Activated CD4-positive, alpha-beta T cell treated with anti-CD3 and anti-CD28 coated beads for 36 hours (primary cell): ENCODE data around the gene PRKCE. TPM values are rescaled to one million over a fixed set of nuclear protein-coding genes. Genes with fewer than 3 reads are reported as not detected.
"Not testable (repeated sequence)": the region's sequence is repeated elsewhere in the genome, so short reads cannot be mapped to it uniquely, and the experiment has no call there.

Experiments
- ATAC-seq: fragments of 200-7000 bp; cut with Tn5 transposase; one replicate; pipeline ENCODE4 v1.10.0; 2021; ENCODE audit warnings: mild to moderate bottlenecking, moderate library complexity
- CTCF ChIA-PET: fragments of 350-600 bp; sonication (Branson Sonifier 250); formaldehyde crosslinking; loops from one replicate; lab custom pipeline; 2021; ENCODE audit warnings: antibody characterized with exemption; lab: Charles Lee
- POLR2A ChIA-PET: fragments of 350-600 bp; sonication (Branson Sonifier 250); formaldehyde crosslinking; loops from one replicate; lab custom pipeline; 2021; ENCODE audit warnings: antibody characterized with exemption, inconsistent platforms; lab: Charles Lee
- DNase-seq: peaks from one replicate; pipeline ENCODE4 v3.0.0-alpha.2; 2020
- H3K27ac Mint-ChIP-seq: one replicate; pipeline ENCODE4 v1.8.0; 2021; ENCODE audit warnings: mixed read lengths
- H3K27me3 Mint-ChIP-seq: one replicate; pipeline ENCODE4 v1.8.0; 2021; ENCODE audit warnings: mixed read lengths
- H3K36me3 Mint-ChIP-seq: one replicate; pipeline ENCODE4 v1.8.0; 2021; ENCODE audit warnings: low read depth, mixed read lengths
- H3K4me1 Mint-ChIP-seq: one replicate; pipeline ENCODE4 v1.8.0; 2021; ENCODE audit warnings: mixed read lengths
- H3K4me3 Mint-ChIP-seq: one replicate; pipeline ENCODE4 v1.8.0; 2021; ENCODE audit warnings: mild to moderate bottlenecking, moderate library complexity, mixed read lengths
- H3K9me3 Mint-ChIP-seq: one replicate; pipeline ENCODE4 v1.8.0; 2021; ENCODE audit warnings: low read depth, mixed read lengths
- intact Hi-C, 2 experiments: fragments of 100-400 bp; cut with DNase I in 1 of 2; cut with micrococcal nuclease in 1 of 2; formaldehyde crosslinking; loops; one replicate each; pipeline versions ENCODE4 v1.14.2 to v1.15.1; 2022 to 2024; cut with DNase I, micrococcal nuclease
- total RNA-seq, 2 experiments: library from RNA; stranded (reverse); gene quantifications; one replicate each; pipeline ENCODE4 v1.2.3, GENCODE V29; 2021

The PRKCE gene
- total RNA-seq, 2 experiments from 2014 or later: 9.0 to 13.2 TPM

DNA sequence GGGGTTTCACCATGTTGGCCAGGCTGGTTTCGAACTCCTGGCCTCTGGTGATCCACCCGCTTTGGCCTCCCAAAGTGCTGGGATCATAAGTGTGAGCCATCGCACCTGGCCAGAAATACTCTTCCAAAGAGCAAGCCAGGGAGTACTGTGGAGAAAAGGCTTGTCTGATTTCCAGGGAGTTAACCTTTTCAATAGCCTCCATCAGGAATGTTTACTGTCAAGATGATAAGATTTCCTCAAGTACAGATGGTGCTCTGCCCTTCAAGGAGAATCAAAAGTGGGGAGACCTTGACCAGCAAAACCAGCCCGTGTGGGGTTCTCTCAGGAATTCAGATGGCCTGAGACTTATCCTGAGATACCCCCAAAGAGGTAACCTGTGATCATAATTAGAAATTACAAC, 237.2 kb downstream of the PRKCE start:
- Mint-ChIP-seq H3K27ac (no peak overlapping the region), H3K4me3 (no peak overlapping the region), H3K9me3 (no peaks in the 10 kb centered on the region), H3K27me3 (no peaks in the 10 kb centered on the region), H3K36me3 (no peaks in the 10 kb centered on the region), H3K4me1 (peaks cover 40% of the 10 kb centered on the region)
- DNase-seq (no peak), ATAC-seq (no peak)
- CTCF ChIA-PET: interaction anchor here (0.7 to 1.5 kb wide), 4 partner anchors 20 to 149 kb away, joined by 3 to 5 read pairs (median 4); no protein-coding TSS in a partner anchor
- POLR2A ChIA-PET: interaction anchor here (0.5 kb wide), 1 partner anchor 278 kb away, joined by 3 read pairs; no protein-coding TSS in a partner anchor
- intact Hi-C loops: no loop called here

DNA sequence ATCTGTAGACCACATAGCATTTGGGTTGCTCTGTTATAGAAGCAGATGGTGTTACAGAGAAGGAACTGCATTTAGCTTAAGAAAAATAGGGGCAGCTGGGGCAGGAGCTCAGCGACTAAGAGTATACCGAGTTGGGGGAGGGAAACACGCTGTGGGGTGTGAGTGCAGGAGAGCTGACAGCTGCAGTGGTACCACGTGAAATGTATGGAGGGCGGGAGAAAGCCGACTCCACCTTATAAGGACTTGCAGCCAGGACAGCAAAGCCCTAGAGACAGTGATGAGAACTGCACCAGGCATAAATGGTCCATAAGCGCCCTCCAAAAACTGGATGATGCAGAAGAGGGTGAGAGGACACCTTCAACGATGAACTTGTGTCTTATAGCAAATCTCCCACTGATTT, 237.6 kb downstream of the PRKCE start:
- peak; percentile 66 for DNase-seq
- no peak overlapping the region for H3K4me3 Mint-ChIP-seq
- peaks cover 40% of the 10 kb centered on the region for H3K4me1 Mint-ChIP-seq
- H3K36me3 Mint-ChIP-seq: no peaks in the 10 kb centered on the region
- H3K9me3 Mint-ChIP-seq: no peaks in the 10 kb centered on the region
- ChIA-PET POLR2A (interaction anchor here (0.5 kb wide), 1 partner anchor 279 kb away, joined by 3 read pairs; no protein-coding TSS in a partner anchor), CTCF (interaction anchor here (0.7 to 1.5 kb wide), 6 partner anchors 9 to 150 kb away, joined by 3 to 5 read pairs (median 4); no protein-coding TSS in a partner anchor)
- intact Hi-C loops: no loop called here
- no peak overlapping the region for H3K27ac Mint-ChIP-seq
- peak; percentile 96 for ATAC-seq
- H3K27me3 Mint-ChIP-seq: no peaks in the 10 kb centered on the region

DNA sequence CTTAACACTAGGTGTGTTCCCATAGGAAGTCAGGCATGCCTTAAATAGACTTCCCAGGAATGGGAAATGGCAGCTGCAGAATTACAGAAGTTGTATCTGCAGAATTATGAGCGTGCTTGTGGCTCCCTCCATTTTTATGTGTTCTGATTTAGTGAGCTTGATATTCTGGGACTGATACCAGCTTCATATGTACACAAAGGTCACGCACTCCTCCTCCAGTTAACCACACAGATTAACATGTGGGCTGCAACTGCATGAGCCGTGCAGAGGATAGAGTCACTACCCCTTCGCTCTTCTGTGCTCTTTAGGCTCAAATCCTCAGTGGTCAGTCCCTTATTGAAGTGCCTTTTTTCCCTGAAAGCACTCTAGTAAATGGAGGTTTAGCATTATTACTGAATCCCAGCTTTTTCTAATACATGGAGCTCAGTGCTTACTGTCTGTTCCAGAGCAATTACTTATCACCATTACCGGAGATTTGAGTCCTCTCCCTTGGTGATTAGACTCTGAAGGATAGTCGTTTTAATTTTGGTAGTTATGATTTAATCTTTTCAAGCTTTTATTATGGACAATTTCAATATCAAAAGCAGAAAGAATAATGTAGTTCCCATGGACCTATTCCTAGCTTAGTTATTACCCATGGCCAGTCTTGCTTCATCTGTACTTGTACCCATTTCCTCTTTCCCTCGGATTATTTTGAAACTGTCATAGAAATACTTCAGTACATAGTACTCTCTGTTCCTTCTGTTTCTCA, 238.3 kb downstream of the PRKCE start:
- ATAC-seq (no peak), DNase-seq (no peak)
- Mint-ChIP-seq H3K9me3 (no peaks in the 10 kb centered on the region), H3K27me3 (no peaks in the 10 kb centered on the region), H3K4me3 (no peak overlapping the region), H3K36me3 (no peaks in the 10 kb centered on the region), H3K4me1 (peaks cover 40% of the 10 kb centered on the region), H3K27ac (no peak overlapping the region)
- intact Hi-C loops: no loop called here
- CTCF ChIA-PET: interaction anchor here (0.7 to 1.5 kb wide), 7 partner anchors 8 to 150 kb away, joined by 3 to 5 read pairs (median 4); no protein-coding TSS in a partner anchor
- POLR2A ChIA-PET: no interaction called here

DNA sequence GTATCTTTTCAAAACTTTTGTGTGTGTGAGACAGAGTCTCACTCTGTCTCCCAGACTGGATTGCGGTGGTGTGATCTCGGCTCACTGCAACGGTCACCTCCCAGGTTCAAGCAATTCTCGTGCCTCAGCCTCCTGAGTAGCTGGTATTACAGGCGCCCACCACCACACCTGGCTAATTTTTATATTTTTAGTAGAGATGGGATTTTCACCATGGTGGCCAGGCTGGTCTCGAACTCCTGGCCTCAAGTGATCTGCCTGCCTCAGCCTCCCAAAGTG, 238.8 kb downstream of the PRKCE start:
- intact Hi-C loops, H3K27me3 Mint-ChIP-seq, H3K27ac Mint-ChIP-seq, H3K4me3 Mint-ChIP-seq, DNase-seq, H3K36me3 Mint-ChIP-seq, H3K9me3 Mint-ChIP-seq, ATAC-seq: not testable (repeated sequence)
- ChIA-PET CTCF (interaction anchor here (1.1 to 1.3 kb wide), 3 partner anchors 11 to 103 kb away, joined by 3 to 5 read pairs (median 5); no protein-coding TSS in a partner anchor), POLR2A (interaction anchor here (1.1 kb wide), 1 partner anchor 25 kb away, joined by 4 read pairs; no protein-coding TSS in a partner anchor)
- peaks cover 40% of the 10 kb centered on the region for H3K4me1 Mint-ChIP-seq

DNA sequence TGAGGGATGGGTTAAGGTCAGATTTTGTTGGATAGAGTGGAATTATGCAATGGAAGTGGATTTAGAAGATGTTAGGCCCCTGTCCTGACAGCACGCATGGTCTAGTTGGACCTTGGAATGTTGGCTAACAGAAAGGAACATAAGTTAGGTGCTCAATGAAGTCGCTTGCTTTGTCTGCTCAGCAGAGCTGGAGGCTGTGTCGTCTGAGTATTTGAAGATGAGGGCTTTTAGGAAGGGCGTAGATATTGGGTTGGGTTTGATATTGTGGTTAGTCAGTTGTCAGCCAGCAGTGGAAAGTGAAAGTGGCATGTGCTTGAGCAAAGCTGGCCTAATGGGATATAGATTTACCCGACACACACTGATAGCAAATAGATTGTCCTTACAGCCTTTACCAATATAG, 239.3 kb downstream of the PRKCE start:
- DNase-seq (peak; percentile 16), ATAC-seq (peak; percentile 20)
- Mint-ChIP-seq H3K27me3 (no peaks in the 10 kb centered on the region), H3K4me3 (no peak overlapping the region), H3K27ac (no peak overlapping the region), H3K4me1 (peaks cover 40% of the 10 kb centered on the region), H3K9me3 (no peaks in the 10 kb centered on the region), H3K36me3 (no peaks in the 10 kb centered on the region)
- intact Hi-C loops: no loop called here
- ChIA-PET CTCF (interaction anchor here (1.1 kb wide), 1 partner anchor 103 kb away, joined by 3 read pairs; no protein-coding TSS in a partner anchor), POLR2A (interaction anchor here (1.1 kb wide), 1 partner anchor 24 kb away, joined by 4 read pairs; no protein-coding TSS in a partner anchor)

DNA sequence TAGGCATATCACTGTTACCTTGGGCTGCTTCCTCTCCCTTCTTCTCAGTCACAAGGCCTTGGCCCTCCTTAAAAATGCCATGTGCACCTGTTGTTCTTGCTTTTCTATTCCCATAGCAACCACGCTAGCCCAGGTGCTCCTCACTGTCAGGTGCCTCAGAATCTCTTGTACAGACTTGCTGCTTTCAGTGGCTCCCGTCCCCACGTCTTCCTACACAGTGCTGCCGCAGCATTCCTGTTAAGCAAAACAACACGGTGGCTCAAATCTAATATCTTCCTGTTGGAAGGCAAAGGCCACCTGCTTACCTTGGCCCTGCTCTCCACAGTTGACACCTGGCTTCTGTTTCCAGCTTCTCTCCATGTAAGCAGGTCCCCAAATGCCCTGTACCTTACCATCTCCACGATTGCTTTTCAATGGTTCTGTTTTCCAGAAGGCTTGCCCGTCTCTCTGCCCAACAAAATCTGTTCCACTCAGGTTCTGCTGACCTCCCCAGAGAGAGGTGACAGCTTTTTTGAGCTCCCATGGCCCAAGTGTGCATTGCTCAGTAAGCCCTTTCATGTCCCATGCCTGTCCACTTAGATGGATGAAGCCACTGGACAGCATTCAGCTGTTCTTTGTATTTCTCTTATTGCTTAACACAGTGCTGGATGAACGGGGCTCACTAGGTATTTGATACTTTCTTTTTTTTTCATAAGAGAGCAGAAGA, 240.4 kb downstream of the PRKCE start:
- POLR2A ChIA-PET: no interaction called here
- Mint-ChIP-seq H3K36me3 (no peaks in the 10 kb centered on the region), H3K27ac (no peak overlapping the region), H3K4me1 (peaks cover 40% of the 10 kb centered on the region), H3K27me3 (no peaks in the 10 kb centered on the region), H3K9me3 (no peaks in the 10 kb centered on the region), H3K4me3 (no peak overlapping the region)
- DNase-seq (no peak), ATAC-seq (no peak)
- intact Hi-C loops: no loop called here
- CTCF ChIA-PET: interaction anchor here (0.6 kb wide), 1 partner anchor 23 kb away, joined by 3 read pairs; no protein-coding TSS in a partner anchor

DNA sequence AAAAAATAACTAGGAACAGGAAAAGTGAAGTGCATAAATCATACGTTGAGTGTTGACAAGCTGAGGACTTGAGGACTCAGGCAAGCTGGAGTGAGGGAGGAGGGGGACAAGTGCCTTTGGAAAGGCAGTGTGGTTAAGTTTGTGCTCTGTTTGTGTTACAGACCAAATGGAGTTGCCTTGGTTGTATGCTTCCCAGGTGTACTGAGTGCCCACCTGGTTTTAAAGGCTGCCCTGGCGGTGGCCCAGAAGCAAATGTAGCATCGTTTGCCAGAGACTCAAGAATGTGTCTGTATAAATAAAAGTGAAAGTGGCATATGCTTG, 240.9 kb downstream of the PRKCE start:
- POLR2A ChIA-PET: no interaction called here
- Mint-ChIP-seq H3K4me3 (no peak overlapping the region), H3K27ac (no peak overlapping the region), H3K4me1 (peaks cover 40% of the 10 kb centered on the region), H3K27me3 (no peaks in the 10 kb centered on the region), H3K9me3 (no peaks in the 10 kb centered on the region), H3K36me3 (no peaks in the 10 kb centered on the region)
- DNase-seq (no peak), ATAC-seq (no peak)
- CTCF ChIA-PET: interaction anchor here (0.6 kb wide), 1 partner anchor 23 kb away, joined by 3 read pairs; no protein-coding TSS in a partner anchor
- intact Hi-C loops: no loop called here

DNA sequence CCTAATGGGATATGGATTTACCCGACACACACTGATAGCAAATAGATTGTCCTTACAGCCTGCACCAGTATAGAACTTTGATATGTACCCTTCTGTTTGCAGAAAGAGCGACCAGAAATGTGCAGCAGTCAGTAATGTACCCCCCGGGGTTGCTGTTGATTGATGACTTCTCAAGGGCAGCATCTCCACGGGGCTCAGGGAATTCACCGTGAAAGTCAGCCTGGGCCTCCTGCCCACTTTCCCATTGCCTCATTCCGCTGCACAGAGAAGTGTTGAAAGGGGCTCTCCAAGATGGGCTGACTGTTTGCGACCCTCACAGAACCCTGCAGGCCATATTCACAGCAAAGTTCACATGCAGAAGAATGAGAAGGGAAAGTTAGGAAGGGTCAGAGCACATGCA, 241.3 kb downstream of the PRKCE start:
- no peak overlapping the region for H3K27ac Mint-ChIP-seq
- intact Hi-C loops: no loop called here
- H3K9me3 Mint-ChIP-seq: no peaks in the 10 kb centered on the region
- no peak for DNase-seq
- ChIA-PET CTCF (interaction anchor here (0.6 to 0.7 kb wide), 2 partner anchors 23 to 683 kb away, joined by 3 read pairs; no protein-coding TSS in a partner anchor), POLR2A (no interaction called here)
- no peak overlapping the region for H3K4me3 Mint-ChIP-seq
- H3K36me3 Mint-ChIP-seq: no peaks in the 10 kb centered on the region
- no peaks in the 10 kb centered on the region for H3K27me3 Mint-ChIP-seq
- ATAC-seq: no peak
- peaks cover 40% of the 10 kb centered on the region for H3K4me1 Mint-ChIP-seq

DNA sequence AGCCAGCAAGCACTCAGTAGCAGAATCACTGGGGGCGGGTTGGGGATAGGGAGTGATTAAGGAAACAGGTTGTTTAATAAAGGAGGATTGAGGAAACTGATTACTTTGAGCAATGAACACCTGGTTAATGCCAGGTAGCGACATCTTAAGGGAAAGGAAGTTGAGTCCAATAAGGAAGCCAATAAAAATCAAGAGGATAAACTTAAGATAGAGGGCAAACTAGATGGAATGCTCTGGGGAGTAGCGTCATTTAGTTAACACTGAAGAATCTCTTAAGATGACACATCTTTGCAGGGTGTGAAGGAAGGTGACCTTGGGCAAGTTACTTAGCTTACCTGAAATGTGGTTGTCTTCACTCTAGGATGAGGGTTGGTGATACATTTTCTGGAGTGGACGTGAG, 242.7 kb downstream of the PRKCE start:
- CTCF ChIA-PET: no interaction called here
- Mint-ChIP-seq H3K9me3 (no peaks in the 10 kb centered on the region), H3K27me3 (no peaks in the 10 kb centered on the region), H3K4me1 (peaks cover 37% of the 10 kb centered on the region), H3K36me3 (no peaks in the 10 kb centered on the region), H3K4me3 (no peak overlapping the region), H3K27ac (no peak overlapping the region)
- DNase-seq (no peak), ATAC-seq (no peak)
- intact Hi-C loops: no loop called here
- POLR2A ChIA-PET: no interaction called here

DNA sequence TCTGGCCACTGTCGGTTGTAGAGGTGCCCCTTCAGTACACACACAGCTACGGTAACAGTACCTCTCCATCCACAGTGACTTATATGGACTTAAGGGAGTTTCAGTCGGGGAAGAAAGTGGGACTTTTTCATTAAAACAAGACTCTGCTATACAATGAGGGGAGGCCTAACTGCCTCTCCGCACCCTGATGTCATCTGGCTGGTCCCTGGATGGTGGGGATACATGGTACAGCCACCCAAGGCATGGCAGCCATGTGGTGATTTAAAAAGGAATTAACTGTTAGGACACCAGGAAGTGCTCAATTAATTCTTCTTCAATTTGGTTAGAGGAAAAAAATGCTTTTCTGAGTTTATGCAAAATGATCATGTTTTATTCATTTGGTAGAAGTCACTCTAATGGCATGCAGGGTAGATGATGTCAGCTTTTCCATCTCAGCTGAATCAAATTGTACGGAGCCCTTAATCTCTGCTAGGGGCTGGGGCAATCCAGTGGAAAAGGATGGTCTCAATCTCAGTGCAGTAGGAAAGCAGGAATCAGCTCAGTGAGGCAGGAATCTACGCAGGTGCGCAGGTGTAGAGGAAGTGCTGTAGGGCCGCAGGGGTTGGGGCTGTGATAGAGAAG, 243.9 kb downstream of the PRKCE start:
- intact Hi-C loops: no loop called here
- ChIA-PET POLR2A (no interaction called here), CTCF (interaction anchor here (0.6 kb wide), 1 partner anchor 1522 kb away, joined by 3 read pairs; no protein-coding TSS in a partner anchor)
- no peak overlapping the region for H3K27ac Mint-ChIP-seq
- no peak for DNase-seq
- H3K36me3 Mint-ChIP-seq: no peaks in the 10 kb centered on the region
- H3K9me3 Mint-ChIP-seq: no peaks in the 10 kb centered on the region
- no peak for ATAC-seq
- H3K4me3 Mint-ChIP-seq: no peak overlapping the region
- peaks cover 26% of the 10 kb centered on the region for H3K4me1 Mint-ChIP-seq
- no peaks in the 10 kb centered on the region for H3K27me3 Mint-ChIP-seq

DNA sequence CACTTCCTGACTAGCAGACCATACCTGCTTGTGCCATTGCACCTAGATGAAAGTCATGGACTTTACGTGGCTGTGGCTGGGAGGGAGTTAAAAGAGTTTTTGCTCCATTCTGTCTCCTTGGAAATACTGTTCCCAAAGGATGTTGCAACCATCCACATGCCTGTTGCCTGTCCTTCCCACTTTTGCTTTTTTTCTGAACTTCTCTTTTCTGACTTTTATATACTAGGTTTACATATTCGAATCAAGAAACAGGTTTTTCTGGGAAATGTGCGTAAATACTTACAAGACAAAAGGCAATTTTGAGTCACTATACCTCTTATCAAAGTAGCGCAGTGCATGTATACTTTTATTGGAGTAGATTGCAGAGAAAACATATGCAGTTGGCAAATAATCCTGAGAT, 244.8 kb downstream of the PRKCE start:
- CTCF ChIA-PET: no interaction called here

More for the DNA sequence above, 244.8 kb downstream of the PRKCE start:
- POLR2A ChIA-PET: no interaction called here
- DNase-seq: no peak
- Mint-ChIP-seq H3K36me3 (no peaks in the 10 kb centered on the region), H3K4me1 (peaks cover 18% of the 10 kb centered on the region), H3K9me3 (no peaks in the 10 kb centered on the region), H3K27me3 (no peaks in the 10 kb centered on the region), H3K27ac (no peak overlapping the region), H3K4me3 (no peak overlapping the region)
- no peak for ATAC-seq
- intact Hi-C loops: no loop called here
